ENCODE measurements around the gene MT4.

GRCh38 chr16:56594292-56594619, 29.4 kb downstream of the MT4 start:
- TF ChIP-seq POLR2AphosphoS5 (IDR thresholded peaks at IDR 0.05; ENCODE audit: borderline replicate concordance, low read depth, low read length) (no peak), EZH2 (IDR thresholded peaks at IDR 0.05) (no peak)

Measured in SK-N-MC (cell line).